ENCODE results near the gene PLK5.

- no peak for TF ChIP-seq CREB5 (CRISPR knock-in tag; IDR thresholded peaks at IDR 0.05; ENCODE audit: low read depth)
- no peak for TF ChIP-seq RARB (CRISPR knock-in tag; IDR thresholded peaks at IDR 0.05)
- TF ChIP-seq PATZ1 (CRISPR knock-in tag; IDR thresholded peaks at IDR 0.05; ENCODE audit: borderline replicate concordance): no peak
- TF ChIP-seq ZFP3 (CRISPR knock-in tag; IDR thresholded peaks at IDR 0.05): no peak
- no peak for TF ChIP-seq CSDC2 (CRISPR knock-in tag; IDR thresholded peaks at IDR 0.05)
- TF ChIP-seq ARNTL (CRISPR knock-in tag; IDR thresholded peaks at IDR 0.05; ENCODE audit: borderline replicate concordance, low read depth): no peak
Measured at GRCh38 chr19:1579222-1579621, 55.3 kb downstream of the PLK5 start.

Data from SK-N-SH treated with all-trans-retinoic acid at 6 μM for 48 hours (cell line).